DND-41 (cell line): ENCODE measurements around the gene STOML1.

ENCODE experiments used
- ATAC-seq: fragments of 200-7000 bp; cut with Tn5 transposase; 3 replicates; pipeline ENCODE4 v1.9.1; 2021; ENCODE audit warnings: low read depth; ENCODE audit not compliant: insufficient read depth
- DNase-seq: peaks from one replicate; pipeline ENCODE4 v3.0.0-alpha.2; 2020
- H2AFZ ChIP-seq: 2 replicates; pipeline ENCODE4 v1.6.0; 2012; ENCODE audit warnings: low read depth, low read length
- H3K27ac ChIP-seq: 2 replicates; pipeline ENCODE4 v1.5.1; 2012; ENCODE audit warnings: low read length, inconsistent platforms
- H3K27me3 ChIP-seq: fragments of 200-600 bp; sonication (generic); 2 replicates; pipeline ENCODE4 v1.6.0; 2012; ENCODE audit warnings: low read length, mild to moderate bottlenecking, inconsistent platforms; ENCODE audit not compliant: insufficient read depth, poor library complexity
- H3K36me3 ChIP-seq: 2 replicates; pipeline ENCODE4 v1.5.1; 2012; ENCODE audit warnings: low read length, inconsistent platforms; ENCODE audit not compliant: insufficient read depth
- H3K4me1 ChIP-seq: 2 replicates; pipeline ENCODE4 v1.5.1; 2012; ENCODE audit warnings: mild to moderate bottlenecking, low read length; ENCODE audit not compliant: insufficient read depth
- H3K4me2 ChIP-seq: 2 replicates; pipeline ENCODE4 v1.6.0; 2012; ENCODE audit warnings: mild to moderate bottlenecking, moderate library complexity, low read length, inconsistent platforms; ENCODE audit not compliant: insufficient read depth
- H3K4me3 ChIP-seq, 2 experiments: fragments of 200-600 bp in 1 of 2; shearing (Covaris generic) in 1 of 2; 2 replicates each; pipeline ENCODE4 v1.5.1; 2012 to 2016; ENCODE audit warnings: inconsistent platforms in 2 of 2, low read length in 2 of 2, mild to moderate bottlenecking in 2 of 2, low read depth in 1 of 2, moderate library complexity in 1 of 2
- H3K79me2 ChIP-seq: 2 replicates; pipeline ENCODE4 v1.6.0; 2012; ENCODE audit warnings: low read length, inconsistent platforms; ENCODE audit not compliant: insufficient read depth
- H3K9ac ChIP-seq: 2 replicates; pipeline ENCODE4 v1.6.0; 2012; ENCODE audit warnings: low read depth, mild to moderate bottlenecking, inconsistent platforms, low read length, moderate library complexity
- H3K9me3 ChIP-seq: 2 replicates; pipeline ENCODE4 v1.5.1; 2012; ENCODE audit warnings: low read length, moderate library complexity, mild to moderate bottlenecking, inconsistent platforms; ENCODE audit not compliant: insufficient read depth, severe bottlenecking
- H4K20me1 ChIP-seq: 2 replicates; pipeline ENCODE4 v1.6.0; 2012; ENCODE audit warnings: low read length; ENCODE audit not compliant: insufficient read depth
- EZH2 ChIP-seq: IDR thresholded peaks from 3 replicates; pipeline ENCODE4 v1.6.1; 2012; ENCODE audit warnings: borderline replicate concordance, low read depth, mild to moderate bottlenecking, moderate library complexity, low read length, inconsistent platforms; ENCODE audit not compliant: severe bottlenecking
- TF ChIP-seq, protein P1 (sequence below): IDR thresholded peaks from 2 replicates; pipeline ENCODE4 v1.5.1; 2012; ENCODE audit warnings: borderline replicate concordance, low read length, moderate library complexity, mild to moderate bottlenecking; ENCODE audit not compliant: poor library complexity, severe bottlenecking; ENCODE audit errors: extremely low read depth

Gene STOML1

GRCh38 chr15:73965758-73966113 is 26.4 kb downstream of the STOML1 start:
- ATAC-seq = peak; percentile 90
- Histone ChIP-seq H3K9ac (peak overlapping the region; percentile 48; the same call in 1 of the 2 replicates), H3K27me3 (no peaks in the 10 kb centered on the region), H3K9me3 (no peaks in the 10 kb centered on the region), H2AFZ (no peak overlapping the region), H3K27ac (peak overlapping the region; percentile 86), H3K4me3 (peak overlapping the region in 1 of 2 experiments; percentile 44; a peak in 1 of 4 replicates), H3K36me3 (no peaks in the 10 kb centered on the region), H3K79me2 (no peaks in the 10 kb centered on the region), H4K20me1 (no peaks in the 10 kb centered on the region), H3K4me2 (peak overlapping the region; percentile 75), H3K4me1 (peaks cover 40% of the 10 kb centered on the region)
- DNase-seq = peak; percentile 63
- TF ChIP-seq, protein P1, sequence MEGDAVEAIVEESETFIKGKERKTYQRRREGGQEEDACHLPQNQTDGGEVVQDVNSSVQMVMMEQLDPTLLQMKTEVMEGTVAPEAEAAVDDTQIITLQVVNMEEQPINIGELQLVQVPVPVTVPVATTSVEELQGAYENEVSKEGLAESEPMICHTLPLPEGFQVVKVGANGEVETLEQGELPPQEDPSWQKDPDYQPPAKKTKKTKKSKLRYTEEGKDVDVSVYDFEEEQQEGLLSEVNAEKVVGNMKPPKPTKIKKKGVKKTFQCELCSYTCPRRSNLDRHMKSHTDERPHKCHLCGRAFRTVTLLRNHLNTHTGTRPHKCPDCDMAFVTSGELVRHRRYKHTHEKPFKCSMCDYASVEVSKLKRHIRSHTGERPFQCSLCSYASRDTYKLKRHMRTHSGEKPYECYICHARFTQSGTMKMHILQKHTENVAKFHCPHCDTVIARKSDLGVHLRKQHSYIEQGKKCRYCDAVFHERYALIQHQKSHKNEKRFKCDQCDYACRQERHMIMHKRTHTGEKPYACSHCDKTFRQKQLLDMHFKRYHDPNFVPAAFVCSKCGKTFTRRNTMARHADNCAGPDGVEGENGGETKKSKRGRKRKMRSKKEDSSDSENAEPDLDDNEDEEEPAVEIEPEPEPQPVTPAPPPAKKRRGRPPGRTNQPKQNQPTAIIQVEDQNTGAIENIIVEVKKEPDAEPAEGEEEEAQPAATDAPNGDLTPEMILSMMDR = no peak
- no peak for TF ChIP-seq EZH2

DNA sequence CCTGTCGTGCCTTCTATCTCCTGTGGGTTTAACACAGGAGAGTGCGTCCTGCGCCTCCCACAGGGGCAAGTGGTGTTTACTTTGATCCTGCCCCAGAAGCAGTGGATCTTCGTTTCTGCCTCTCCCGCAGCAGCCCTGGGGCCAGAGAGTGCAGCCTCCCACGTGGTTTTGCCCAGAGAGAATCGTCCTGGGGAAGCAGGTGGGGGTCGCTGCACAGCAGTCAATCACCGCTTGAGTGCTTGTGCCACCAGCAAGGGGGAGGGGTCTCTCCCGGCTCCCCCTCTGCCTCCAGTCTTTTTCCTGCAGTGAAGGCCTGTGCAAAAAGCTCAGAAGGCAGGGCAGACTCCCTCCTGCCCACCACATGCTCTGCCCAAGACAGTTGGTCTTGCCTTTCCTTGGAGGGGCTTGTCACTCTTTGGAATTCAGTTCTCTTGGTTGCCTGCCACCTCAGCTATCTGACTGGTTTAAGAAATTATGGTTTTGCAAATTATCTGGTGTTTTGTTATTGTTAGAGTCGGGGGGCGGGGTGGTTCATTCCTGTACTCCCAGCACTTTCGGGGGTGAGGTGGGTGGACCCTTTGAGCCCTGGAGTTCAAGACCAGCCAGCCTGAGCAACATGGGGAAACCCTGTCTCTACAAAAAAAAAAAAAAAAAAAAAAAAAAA is 26.9 kb downstream of the STOML1 start:
- Histone ChIP-seq H3K4me2 (peak overlapping the region; percentile 75), H3K4me3 (peak overlapping the region in 1 of 2 experiments; percentile 44; a peak in 2 of 4 replicates), H3K36me3 (no peaks in the 10 kb centered on the region), H3K79me2 (no peaks in the 10 kb centered on the region), H3K27me3 (no peaks in the 10 kb centered on the region), H4K20me1 (no peaks in the 10 kb centered on the region), H3K4me1 (peaks cover 43% of the 10 kb centered on the region), H3K27ac (peak overlapping the region; percentile 86), H2AFZ (peak overlapping the region; percentile 72), H3K9me3 (no peaks in the 10 kb centered on the region), H3K9ac (peak overlapping the region; percentile 48)
- peak; percentile 37 for ATAC-seq
- DNase-seq = peak; percentile 45
- TF ChIP-seq EZH2 = no peak
- TF ChIP-seq, protein P1 = no peak

DNA sequence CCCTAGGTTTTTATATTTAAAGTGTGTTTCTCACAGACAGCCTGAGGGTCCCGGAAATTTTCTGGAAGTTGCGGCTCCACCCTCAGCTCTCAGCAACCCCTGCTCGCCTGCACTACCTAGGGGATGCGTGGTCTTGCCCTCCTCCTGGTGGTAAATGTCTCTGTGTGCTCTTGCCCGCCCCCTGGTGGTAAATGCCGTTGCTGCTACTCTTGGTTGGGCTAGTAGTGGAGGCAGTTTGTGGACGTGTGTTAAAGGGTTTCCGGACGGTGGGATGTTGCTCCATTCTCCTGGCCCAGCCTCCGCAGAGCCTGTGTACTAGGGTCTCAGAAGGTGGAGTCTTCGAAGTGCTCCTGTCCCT is 27.4 kb downstream of the STOML1 start:
- Histone ChIP-seq H4K20me1 (no peaks in the 10 kb centered on the region), H3K27me3 (no peaks in the 10 kb centered on the region), H3K9ac (peak overlapping the region; percentile 48), H3K4me3 (peak overlapping the region in 1 of 2 experiments; percentile 44; a peak in 2 of 4 replicates), H3K9me3 (no peaks in the 10 kb centered on the region), H3K4me2 (peak overlapping the region; percentile 75), H2AFZ (peak overlapping the region; percentile 72), H3K36me3 (no peaks in the 10 kb centered on the region), H3K4me1 (peaks cover 48% of the 10 kb centered on the region), H3K79me2 (no peaks in the 10 kb centered on the region), H3K27ac (peak overlapping the region; percentile 86)
- peak; percentile 87 for DNase-seq
- no peak for TF ChIP-seq EZH2
- TF ChIP-seq, protein P1 = peak; percentile 98
- ATAC-seq = peak; percentile 82
